ENCODE data around the gene LRRK1. TPM values are rescaled to one million over a fixed set of nuclear protein-coding genes. Genes with fewer than 3 reads are reported as not detected.

The LRRK1 gene
- total and polyA plus RNA-seq, 7 donors = 7.1 to 27.4 (median 10.2) TPM

DNA sequence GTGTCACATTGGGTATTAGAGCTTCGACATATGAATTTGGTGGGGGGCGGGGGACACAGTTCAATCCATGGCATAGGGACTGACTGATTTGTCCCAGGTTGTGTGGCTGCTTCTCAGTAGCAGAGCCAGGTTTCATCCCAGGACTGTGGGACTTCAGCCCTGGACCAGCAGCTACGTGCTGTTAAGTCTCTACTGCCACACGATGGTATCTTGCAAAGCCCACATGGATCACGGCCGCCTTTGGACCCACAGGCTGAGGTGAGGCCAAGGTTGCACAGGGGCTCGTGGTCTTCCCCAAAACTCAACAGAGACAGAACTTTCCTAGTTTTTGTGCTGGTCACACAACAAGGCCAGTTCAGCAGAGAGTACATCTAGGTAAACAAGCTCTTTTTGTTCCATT lies 97.4 kb downstream of the LRRK1 start:
- TF ChIP-seq POLR2A (IDR thresholded peaks at IDR 0.05) = no peak
- no peak for TF ChIP-seq POLR2AphosphoS5 (IDR thresholded peaks at IDR 0.05)
- TF ChIP-seq, protein P1, sequence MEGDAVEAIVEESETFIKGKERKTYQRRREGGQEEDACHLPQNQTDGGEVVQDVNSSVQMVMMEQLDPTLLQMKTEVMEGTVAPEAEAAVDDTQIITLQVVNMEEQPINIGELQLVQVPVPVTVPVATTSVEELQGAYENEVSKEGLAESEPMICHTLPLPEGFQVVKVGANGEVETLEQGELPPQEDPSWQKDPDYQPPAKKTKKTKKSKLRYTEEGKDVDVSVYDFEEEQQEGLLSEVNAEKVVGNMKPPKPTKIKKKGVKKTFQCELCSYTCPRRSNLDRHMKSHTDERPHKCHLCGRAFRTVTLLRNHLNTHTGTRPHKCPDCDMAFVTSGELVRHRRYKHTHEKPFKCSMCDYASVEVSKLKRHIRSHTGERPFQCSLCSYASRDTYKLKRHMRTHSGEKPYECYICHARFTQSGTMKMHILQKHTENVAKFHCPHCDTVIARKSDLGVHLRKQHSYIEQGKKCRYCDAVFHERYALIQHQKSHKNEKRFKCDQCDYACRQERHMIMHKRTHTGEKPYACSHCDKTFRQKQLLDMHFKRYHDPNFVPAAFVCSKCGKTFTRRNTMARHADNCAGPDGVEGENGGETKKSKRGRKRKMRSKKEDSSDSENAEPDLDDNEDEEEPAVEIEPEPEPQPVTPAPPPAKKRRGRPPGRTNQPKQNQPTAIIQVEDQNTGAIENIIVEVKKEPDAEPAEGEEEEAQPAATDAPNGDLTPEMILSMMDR (IDR thresholded peaks at IDR 0.05) = no peak
- TF ChIP-seq EP300 (IDR thresholded peaks at IDR 0.05) = no peak
- DNase-seq = peak; percentile 46
- intact Hi-C loops (cut with DNase I) = loop anchor here (5.0 kb wide), 1 partner anchor 71 kb away; no protein-coding TSS in a partner anchor
- no peak overlapping the region for H3K27ac ChIP-seq
- H3K36me3 ChIP-seq = peaks cover 0 to 46% (median 7%) of the 10 kb centered on the region in 4 donors
- H3K4me3 ChIP-seq = no peak overlapping the region
- no peaks in the 10 kb centered on the region for H3K27me3 ChIP-seq
- peaks cover 0 to 5% (median 0%) of the 10 kb centered on the region in 4 donors for H3K4me1 ChIP-seq
- H3K9me3 ChIP-seq = no peaks in the 10 kb centered on the region
- WGBS, 2 donors = 94% methylated on average over 7 of the region's 7 CpGs

DNA sequence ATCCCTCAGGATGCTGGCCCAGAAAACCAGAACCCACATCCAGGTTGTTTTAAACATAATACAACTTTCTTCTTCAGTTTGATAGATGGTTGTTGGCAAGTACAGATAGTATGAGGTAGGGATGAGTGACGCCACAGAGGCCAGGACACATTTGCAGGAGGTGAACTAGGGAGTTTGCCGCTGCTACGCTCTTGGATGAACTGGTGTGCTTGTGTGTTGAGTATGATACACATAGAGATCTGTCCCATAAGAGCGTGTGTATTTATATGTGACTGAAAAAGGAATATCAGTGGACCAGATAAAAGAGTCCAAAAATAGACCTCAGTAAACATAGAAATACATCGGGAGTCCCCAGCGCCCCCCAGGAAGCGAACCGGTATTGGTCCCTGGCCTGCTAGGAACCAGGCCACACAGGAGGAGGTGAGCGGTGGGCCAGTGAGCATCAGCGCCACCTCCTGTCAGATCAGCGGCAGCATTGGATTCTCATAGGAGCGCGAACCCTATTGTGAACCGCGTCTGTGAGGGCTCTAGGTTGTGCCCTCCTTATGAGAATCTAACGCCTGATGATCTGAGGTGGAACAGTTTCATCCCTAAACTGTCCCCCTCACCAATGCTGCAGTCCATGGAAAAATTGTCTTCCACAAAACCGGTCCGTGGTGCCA lies 98.1 kb downstream of the LRRK1 start:
- no peak overlapping the region for H3K4me3 ChIP-seq
- TF ChIP-seq POLR2A (IDR thresholded peaks at IDR 0.05) (no peak), EP300 (IDR thresholded peaks at IDR 0.05) (no peak), POLR2AphosphoS5 (IDR thresholded peaks at IDR 0.05) (no peak)
- TF ChIP-seq, protein P1 (IDR thresholded peaks at IDR 0.05) = no peak
- intact Hi-C loops (cut with DNase I) = loop anchor here (5.0 kb wide), 1 partner anchor 70 kb away; no protein-coding TSS in a partner anchor
- DNase-seq = peak; percentile 56
- H3K27me3 ChIP-seq = no peaks in the 10 kb centered on the region
- no peaks in the 10 kb centered on the region for H3K9me3 ChIP-seq
- WGBS, 2 donors = 82 to 91% methylated on average over 18 of the region's 18 CpGs
- H3K27ac ChIP-seq = no peak overlapping the region
- peaks cover 0 to 5% (median 0%) of the 10 kb centered on the region in 4 donors for H3K4me1 ChIP-seq
- peaks cover 0 to 46% (median 9%) of the 10 kb centered on the region in 4 donors for H3K36me3 ChIP-seq

DNA sequence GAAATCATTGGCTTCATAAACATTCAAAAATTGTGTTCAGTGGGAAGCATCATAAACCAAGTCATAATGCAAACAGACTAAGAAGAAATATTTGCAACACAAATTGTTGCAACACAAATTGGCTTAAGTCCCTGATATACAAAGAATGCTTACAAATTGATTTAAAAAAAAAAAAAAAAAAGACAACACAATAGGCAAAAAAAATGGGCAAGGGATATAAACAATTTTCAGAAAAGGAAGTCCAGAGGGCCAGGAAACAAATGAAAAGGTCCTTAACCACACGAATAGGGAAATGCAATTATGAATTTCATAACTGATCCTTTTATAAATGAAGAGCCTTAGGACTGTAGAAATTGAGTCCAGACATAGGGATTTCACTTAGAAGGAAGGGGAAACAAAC lies 98.9 kb downstream of the LRRK1 start:
- Histone ChIP-seq H3K27me3 (no peaks in the 10 kb centered on the region), H3K27ac (no peak overlapping the region), H3K4me1 (peaks cover 0 to 5% (median 0%) of the 10 kb centered on the region in 4 donors), H3K9me3 (no peaks in the 10 kb centered on the region), H3K4me3 (no peak overlapping the region), H3K36me3 (peaks cover 0 to 41% (median 8%) of the 10 kb centered on the region in 4 donors)
- WGBS, 2 donors = 46 to 76% methylated on average over 1 of the region's 1 CpG
- intact Hi-C loops (cut with DNase I) = loop anchor here (5.0 kb wide), 1 partner anchor 69 kb away; no protein-coding TSS in a partner anchor
- DNase-seq = no peak
- TF ChIP-seq, protein P1 (IDR thresholded peaks at IDR 0.05) = no peak
- TF ChIP-seq POLR2AphosphoS5 (IDR thresholded peaks at IDR 0.05) = no peak
- TF ChIP-seq POLR2A (IDR thresholded peaks at IDR 0.05) = no peak
- TF ChIP-seq EP300 (IDR thresholded peaks at IDR 0.05) = no peak

DNA sequence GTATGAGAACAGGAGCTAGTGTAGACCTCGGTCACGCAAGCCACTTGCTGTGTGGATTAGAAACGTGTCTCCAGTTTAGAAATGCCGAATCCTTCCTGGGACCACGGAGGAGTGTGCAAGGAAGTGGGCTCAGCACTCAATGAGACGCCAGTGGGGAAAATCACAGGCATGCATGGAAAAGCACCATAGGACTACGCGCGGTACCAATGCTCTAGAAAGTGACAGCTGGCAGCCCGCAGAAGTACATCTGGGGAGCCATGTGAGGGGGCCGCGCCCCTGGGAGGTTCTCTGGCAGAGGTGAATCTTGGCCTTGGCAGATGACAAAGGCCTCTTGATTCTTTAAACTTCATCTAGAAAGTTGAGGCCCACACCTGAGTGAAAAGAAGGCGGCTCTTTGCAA lies 99.3 kb downstream of the LRRK1 start:
- TF ChIP-seq POLR2AphosphoS5 (IDR thresholded peaks at IDR 0.05) (no peak), POLR2A (IDR thresholded peaks at IDR 0.05) (no peak), EP300 (IDR thresholded peaks at IDR 0.05) (no peak)
- TF ChIP-seq, protein P1 (IDR thresholded peaks at IDR 0.05) = no peak
- Histone ChIP-seq H3K27ac (no peak overlapping the region), H3K27me3 (no peaks in the 10 kb centered on the region), H3K9me3 (no peaks in the 10 kb centered on the region), H3K4me3 (no peak overlapping the region), H3K4me1 (peaks cover 0 to 5% (median 0%) of the 10 kb centered on the region in 4 donors), H3K36me3 (peaks cover 0 to 40% (median 8%) of the 10 kb centered on the region in 4 donors)
- intact Hi-C loops (cut with DNase I) = loop anchor here (5.0 kb wide), 1 partner anchor 69 kb away; no protein-coding TSS in a partner anchor
- WGBS, 2 donors = 90 to 93% methylated on average over 13 of the region's 13 CpGs
- DNase-seq = peak; percentile 43

Data from sigmoid colon (tissue), 7 donors.